ENCODE data around the gene MRM1. TPM values are rescaled to one million over a fixed set of nuclear protein-coding genes. Genes with fewer than 3 reads are reported as not detected.

Gene MRM1
- total RNA-seq, 1 donor from 2014 or later = 12.0 TPM

DNA sequence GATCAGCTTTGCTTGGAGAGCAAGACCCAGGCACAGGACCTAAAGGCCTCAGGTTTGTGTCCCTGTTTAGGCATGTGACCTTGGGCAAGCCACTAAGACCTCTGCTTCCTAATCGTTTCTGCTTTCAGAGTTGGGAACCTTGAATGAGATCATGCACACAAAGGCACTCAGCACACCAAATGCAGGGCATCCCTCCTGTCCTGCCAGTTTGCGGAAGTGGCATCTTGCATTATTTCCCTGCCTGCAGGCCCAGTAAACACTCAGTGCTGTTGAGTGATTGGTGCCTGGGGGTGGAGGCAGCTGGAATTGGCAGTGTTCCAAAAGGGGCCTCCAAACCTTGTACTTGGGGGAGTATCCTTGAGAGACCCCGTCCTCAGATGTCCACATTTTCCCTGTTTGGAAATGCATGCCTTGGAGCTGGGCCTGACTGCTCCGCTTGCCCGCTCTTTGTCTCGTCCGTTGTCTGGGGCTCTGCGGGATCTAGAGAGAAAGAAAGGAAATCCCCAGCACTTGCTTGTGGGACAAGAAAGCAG lies 28.7 kb downstream of the MRM1 start:
- DNase-seq (ENCODE audit: low spot score) = no peak

DNA sequence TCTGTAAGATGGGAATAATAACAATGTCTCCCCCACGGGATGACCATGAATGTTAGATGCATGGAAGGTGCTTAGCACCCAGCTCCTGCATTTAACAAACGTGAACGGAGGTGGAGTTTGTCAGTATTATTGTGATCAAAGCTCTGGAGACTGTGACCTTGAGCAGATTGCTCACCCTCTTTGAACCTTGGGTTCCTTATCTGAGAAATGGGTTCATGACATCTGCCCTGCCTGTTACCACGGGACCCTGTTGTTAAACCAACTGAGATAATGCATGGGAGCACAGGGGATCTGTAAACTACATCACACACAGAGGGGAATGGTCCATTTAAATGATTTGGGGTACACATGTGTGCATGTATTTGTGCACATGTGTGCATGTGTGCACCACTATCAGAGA lies 29.6 kb downstream of the MRM1 start:
- no peak for DNase-seq (ENCODE audit: low spot score)

DNA sequence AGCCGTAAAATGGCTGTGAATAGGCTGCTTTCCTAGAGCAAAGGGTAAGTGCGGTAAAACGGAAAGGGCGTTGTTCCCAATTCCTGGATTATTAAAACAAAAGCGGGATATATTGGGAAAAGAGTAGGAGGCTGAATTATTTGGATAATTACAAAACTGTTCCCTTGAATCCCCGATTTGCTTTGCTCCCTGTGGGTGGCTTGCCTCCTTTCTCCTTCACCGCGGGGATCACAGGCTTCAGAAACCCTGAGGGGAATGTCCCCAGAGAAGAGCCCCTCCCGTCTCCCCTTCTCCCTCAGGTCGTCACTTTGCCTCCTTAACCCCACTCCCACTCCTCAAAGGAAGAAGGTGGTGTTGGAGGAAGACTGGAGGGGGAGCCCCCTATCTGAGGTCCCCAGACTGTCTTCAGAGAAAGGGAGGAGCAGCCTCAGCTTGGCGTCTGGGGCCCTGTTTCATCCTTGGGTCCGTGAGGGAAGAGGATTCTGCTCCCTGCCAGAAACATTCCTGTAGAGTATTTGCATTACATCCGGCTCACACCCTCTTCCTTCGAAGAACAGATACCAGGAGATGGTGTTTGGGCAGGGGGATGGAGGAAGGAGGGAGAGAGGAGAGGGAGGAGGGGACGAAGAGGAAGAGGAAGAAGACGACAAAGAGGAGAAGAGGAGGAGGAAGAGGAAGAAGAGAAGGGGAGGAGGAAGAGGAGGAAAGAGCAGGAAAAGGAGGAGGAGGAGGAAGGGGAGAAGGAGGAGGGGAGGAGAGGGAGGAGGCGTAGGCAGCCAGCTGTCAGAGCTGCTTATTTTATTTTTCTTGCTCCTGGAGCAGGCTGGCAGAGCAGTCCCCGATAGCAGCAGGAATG lies 31.8 kb downstream of the MRM1 start:
- DNase-seq (ENCODE audit: low spot score) = peak; percentile 28

DNA sequence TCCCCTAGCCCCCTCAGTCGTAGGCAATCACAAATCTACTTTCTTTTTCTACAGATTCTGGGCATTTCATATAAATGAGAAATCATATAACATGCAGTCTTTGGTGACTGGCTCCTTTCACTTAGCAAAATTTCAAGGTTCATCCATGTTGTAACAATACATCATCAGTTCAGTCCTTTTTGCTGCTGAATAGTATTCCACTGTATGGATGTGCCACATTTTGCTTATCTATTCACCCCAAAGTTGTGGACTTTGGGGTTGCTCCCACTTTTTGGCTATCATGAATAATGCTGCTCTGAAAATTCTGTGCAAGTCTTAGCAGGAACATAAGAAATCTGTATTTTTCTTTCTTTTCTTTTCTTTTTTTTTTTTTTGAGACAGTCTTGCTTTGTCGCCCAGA lies 39.0 kb downstream of the MRM1 start:
- no peak for DNase-seq (ENCODE audit: low spot score)

DNA sequence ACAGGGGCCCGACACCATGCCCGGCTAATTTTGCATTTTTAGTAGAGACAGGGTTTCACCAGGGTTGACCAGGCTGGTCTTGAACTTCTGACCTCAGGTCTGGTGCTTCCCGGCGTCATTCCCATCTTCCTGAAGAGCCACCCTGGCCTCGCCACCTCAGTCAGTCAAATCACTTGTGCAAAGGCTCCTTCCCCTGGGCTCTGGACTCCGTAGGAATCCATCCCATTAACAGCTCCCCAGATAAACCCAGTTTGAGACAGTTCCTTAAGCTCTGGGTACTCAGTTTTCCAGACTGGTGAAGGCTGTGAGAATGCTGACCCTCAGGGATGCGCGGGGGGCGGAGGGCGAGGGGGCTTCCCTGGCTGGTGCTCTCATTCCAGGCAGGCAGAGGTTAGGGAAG lies 39.5 kb downstream of the MRM1 start:
- no peak for DNase-seq (ENCODE audit: low spot score)

DNA sequence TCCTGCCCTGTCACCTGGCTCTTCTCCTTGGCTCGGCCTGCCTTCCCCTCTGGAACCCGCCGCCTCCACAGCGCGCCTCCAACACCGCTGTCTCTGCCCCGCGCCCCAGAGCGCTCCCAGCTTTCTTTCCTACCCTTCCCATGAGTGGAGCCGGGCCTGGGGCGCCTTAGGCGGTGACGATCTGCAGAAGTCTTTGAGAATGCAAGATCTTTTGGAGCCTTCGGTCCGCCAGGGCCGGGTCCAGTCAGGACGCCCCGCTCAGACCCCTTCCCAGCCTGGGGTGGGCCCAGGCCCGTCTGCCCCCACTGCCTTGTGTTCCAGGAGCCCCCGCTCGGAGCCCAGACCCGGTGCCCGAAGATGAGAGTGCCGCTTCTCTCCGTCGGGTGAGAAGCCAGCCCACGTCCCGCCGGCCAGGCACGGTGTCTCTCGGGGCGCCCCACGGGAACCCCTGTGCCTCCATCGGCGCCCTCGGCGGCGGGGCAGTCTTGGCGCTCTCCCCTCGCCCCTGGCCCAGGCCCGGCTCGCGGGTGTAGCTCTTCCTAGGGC lies 40.0 kb downstream of the MRM1 start:
- no peak for DNase-seq (ENCODE audit: low spot score)

DNA sequence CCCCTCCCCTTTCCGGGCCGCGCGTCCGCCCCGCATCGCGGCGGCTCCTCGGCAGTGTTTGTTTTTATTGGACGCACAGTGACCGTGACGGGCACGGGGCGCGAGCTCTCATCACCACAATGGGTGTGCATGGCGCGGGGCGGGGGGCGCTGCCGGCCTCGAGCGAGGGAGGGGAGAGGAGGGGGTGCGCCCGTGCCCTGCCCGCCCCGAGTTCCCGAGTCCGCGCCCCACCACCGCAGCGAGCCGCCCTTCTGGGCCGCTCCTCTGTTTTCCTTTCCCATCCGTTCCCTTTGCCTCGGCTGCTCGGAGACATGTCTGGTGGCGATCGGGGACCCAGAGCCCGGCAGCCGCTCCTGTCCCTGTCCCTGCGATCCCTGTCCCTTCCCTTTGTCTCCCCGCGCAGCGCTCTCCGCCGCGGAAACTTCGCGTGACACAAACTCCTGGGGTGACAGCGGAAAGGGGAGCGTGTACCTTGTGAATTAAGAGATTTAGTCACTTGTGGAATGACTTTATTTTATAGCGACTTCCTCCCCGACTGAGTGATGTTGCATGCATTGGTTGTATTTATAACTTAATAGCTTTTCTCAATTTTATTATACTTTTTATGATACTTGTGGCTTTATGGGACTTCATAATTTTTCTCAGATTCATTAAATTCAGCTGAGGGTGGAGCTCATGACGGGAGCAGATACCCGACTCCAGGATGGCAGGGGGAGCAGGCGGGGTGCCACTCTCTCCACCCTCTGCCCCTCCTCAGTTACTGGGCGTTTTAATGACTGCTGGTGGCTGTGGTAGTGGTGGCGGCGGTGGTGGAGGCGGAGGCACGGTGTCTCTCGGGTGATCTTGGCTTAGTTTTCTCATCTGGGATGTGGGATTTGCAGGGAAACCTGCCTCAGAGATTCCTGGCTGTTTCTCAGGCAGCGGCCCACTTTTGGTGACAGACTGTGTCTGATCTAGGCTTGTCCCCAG lies 40.8 kb downstream of the MRM1 start:
- DNase-seq (ENCODE audit: low spot score) = no peak

DNA sequence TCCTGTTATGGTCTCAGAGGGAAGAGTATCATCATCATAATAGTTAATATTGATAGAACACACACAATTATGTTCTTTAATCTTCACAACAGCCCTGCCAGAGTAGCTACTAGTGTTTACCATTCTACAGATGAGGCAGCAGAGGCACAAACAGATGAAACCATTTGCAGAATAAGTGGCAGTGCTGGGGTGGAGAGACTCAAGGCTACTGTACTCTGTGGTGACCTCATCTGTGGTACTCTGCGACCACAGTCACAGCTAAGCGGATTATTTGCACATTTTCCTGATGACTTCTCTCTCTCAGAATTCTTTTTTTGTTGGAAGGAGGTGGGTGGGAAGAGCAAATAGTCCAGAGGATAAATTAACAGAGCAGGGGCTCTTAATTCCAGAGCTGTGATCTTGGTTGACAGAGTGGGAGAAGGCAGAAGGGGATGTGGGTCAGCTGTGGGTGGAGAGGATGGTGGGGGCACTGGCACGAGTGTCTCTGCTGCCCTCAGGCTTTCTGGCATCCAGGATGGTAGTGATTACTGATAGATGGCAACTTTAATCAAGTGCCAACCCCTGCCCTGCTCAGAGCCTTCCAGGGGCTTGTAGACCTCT lies 41.8 kb downstream of the MRM1 start:
- DNase-seq (ENCODE audit: low spot score) = no peak

DNA sequence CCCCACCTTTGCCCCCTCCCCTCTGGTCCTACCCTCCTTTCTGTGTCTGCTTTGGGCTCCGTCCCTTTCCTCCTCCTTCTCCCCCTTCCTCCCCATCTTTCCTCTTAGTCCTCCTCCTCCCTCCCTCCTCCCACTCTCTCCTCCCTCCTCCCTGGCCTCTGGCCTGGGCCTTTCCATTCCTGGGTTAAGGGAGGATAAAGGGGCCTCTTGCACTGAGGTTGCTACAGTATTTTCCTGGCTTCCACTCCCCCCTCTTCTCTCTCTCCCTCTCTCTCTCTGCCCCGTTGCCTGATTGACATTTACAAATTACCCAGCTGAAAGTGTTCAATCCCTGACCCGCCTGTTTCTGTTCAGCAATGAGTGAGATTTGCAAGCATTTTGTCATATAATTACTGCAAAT lies 44.0 kb downstream of the MRM1 start:
- DNase-seq (ENCODE audit: low spot score) = no peak

DNA sequence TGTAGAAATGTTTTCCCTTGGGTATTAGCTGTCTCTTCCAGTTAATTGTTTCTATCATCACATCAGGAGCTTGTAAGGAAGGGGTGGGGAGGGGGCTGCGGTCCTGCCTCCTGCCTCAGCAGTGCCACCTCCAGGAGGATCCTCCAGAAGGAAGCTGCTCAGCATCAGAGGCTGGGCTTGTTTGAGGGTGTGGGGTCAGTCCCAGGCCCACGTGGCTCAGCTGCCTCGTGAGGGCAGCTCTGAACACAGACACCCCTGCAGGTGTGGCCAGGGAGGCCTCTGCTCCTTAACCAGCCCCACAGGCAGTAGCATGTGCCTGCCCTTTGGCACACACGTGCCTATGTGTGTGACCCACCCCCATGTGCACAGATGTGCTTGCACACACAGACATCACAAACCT lies 46.3 kb downstream of the MRM1 start:
- DNase-seq (ENCODE audit: low spot score) = no peak

DNA sequence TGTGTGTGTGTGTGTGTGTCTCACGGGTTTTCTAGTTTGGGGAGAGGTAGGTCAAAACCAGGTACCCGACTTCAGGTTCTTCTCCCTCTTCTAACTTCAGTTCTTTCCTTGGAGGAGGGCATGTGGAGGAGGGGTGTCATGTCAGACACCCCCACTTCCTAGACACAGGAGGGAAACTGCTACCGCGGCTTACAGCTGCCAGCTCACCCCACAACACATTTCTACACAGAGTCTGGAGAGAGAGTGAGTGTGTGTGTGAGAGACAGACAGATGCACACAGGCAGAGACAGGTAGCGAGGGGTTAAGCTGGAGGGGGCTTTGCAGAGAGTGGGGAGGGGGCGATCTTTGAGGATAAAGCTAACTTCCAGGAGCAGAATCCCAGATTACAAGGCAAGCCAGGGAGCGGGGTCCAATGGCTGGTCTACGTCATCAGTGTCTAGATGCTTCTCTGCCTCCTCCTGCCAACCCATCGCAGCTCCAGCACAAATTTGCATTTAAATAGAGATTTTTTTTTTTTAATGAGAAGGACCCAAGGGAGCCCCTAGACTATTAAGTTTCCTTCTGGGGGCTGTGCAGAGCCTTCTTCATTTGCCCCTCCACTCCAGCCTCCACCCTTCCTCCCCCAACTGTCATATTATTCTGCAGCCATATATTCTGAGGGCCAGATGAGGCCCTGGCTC lies 48.9 kb downstream of the MRM1 start:
- no peak for DNase-seq (ENCODE audit: low spot score)

DNA sequence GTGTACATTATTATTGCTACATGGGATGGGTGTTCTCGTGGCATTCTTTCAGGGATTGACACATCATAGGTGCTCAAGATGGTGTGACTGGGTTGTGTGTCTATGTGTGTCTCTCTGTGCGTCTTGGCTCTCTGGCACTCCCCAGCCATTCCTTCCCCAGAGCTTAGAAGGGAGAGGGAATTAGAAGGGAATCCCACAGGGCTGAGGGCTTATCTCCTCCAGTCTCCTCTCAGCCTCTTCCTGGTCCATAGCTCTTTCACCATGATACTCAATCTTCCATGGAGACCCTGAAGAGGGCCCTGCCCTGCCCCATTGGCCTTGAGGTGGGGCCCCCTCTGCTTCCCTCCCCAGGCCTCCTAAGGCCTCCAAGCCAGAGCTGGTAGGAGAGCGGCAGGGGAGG lies 52.0 kb downstream of the MRM1 start:
- DNase-seq (ENCODE audit: low spot score) = no peak

DNA sequence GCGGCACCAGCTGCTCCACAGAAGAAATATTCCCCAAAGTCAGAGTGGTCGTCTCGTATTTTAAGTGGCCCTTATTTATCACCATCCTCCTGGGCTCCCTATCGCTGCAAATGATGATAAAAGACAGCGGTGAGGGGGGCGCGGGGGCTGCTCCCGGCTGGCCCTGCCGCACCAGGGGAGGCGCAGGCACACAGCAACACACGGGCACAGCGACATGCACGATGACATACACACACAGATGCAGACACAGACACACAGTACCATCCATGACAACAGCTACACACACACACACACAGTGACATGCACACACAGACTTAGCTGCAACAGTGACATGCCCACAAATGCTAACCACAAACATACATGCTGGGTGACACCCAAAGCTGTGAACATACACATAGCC lies 52.5 kb downstream of the MRM1 start:
- DNase-seq (ENCODE audit: low spot score) = no peak

DNA sequence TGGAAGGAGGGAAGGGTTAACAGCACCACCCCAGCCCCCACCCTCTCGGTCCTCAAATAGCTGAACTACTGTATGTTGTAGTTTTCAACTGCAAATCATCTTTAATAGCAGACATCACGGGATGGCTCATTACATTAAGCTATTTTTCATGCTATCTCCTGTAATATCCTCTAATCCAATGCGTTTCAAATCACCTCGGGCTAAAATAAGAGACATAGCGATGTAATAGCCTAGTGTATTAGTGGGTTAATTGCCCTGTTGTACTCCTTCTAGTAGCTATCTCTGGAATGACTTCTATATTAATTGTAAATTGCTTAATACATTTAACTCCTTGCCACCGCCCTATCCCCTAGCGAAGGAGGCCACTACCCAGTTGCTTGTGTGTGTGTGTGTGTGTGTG lies 54.3 kb downstream of the MRM1 start:
- DNase-seq (ENCODE audit: low spot score) = no peak

DNA sequence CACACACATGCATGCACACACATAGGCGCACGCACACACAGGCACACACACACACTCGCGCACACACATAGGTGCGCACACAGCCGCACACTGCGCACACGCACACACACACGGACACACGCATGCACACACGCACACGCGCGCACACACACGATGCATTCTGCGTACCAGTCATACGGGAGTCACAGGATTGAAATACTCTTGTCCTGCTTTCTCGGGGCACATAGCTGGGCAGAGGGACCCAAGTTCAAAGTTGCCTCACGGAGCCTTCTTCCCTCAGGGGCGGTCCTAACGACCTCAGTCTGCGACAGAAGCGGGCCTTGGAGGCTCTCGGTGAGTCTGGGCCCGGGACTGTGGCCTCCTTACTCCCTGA lies 56.0 kb downstream of the MRM1 start:
- DNase-seq (ENCODE audit: low spot score) = no peak

DNA sequence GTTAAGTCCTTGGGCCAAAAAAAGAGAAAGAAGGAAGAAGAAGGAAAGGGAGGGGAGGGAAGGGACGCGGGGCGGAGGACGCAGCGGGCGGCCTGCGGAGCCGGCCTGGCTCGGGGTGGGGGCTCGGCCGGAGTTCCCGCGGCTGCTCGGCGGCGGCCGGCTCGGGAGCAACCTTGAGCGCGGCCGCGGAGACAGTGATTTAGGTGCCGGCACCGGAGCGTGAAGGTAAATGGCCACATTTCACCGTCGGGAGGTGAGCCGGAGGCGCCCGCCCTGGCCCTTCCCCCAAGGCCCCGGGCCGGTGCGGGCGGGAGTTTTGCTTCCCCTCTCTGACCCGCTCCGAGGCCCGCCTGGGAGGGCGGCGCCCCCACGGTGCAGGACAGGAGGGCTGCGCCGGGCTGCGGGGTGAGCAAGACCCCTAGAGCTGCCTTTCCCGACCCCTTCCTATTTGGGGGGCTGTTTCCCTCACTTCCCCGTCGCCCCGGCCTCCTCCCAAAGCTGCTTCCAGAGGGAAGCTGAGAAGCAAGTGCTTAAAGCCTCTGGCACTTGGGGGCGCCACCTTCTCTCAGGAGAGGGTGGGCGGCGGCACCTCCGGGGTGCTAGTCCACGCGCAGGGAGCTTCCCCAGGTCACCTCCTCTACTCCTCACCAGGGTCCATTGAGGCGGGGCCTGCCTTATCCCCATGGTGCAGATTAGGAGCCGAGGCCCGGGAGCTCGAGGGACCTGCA lies 56.5 kb downstream of the MRM1 start:
- DNase-seq (ENCODE audit: low spot score) = no peak
